Mesendoderm (in vitro differentiated cells): ENCODE results near the gene COL20A1.
"Not testable (repeated sequence)": the region's sequence is repeated elsewhere in the genome, so short reads cannot be mapped to it uniquely, and the experiment has no call there.

ENCODE experiments used
- DNase-seq: peaks from one replicate; pipeline ENCODE4 v3.0.0; 2013
- H2AK5ac ChIP-seq: 2 replicates; pipeline ENCODE4 v1.6.1; 2013; ENCODE audit warnings: low read length, inconsistent platforms
- H2BK120ac ChIP-seq: 2 replicates; pipeline ENCODE4 v1.6.1; 2013; ENCODE audit warnings: low read depth, mild to moderate bottlenecking, low read length, moderate library complexity, mixed read lengths
- H2BK15ac ChIP-seq: replicated peaks from 2 replicates; pipeline ENCODE4 v1.6.1; 2013; ENCODE audit warnings: low read depth, mild to moderate bottlenecking, moderate library complexity
- H2BK5ac ChIP-seq: 2 replicates; pipeline ENCODE4 v1.6.1; 2013; ENCODE audit warnings: low read length, inconsistent platforms
- H3K18ac ChIP-seq: 2 replicates; pipeline ENCODE4 v1.6.1; 2013; ENCODE audit warnings: mild to moderate bottlenecking, low read length, mixed read lengths
- H3K23ac ChIP-seq: one replicate; pipeline ENCODE4 v1.6.1; 2013; ENCODE audit warnings: low read length
- H3K27ac ChIP-seq: 2 replicates; pipeline ENCODE4 v1.5.1; 2013; ENCODE audit warnings: low read depth, mild to moderate bottlenecking, inconsistent platforms, low read length, moderate library complexity
- H3K27me3 ChIP-seq: 2 replicates; pipeline ENCODE4 v1.6.1; 2013; ENCODE audit warnings: low read length, control low read depth, mild to moderate bottlenecking, inconsistent platforms; ENCODE audit not compliant: insufficient read depth, poor library complexity
- H3K36me3 ChIP-seq: 2 replicates; pipeline ENCODE4 v1.6.1; 2013; ENCODE audit warnings: low read length, inconsistent platforms; ENCODE audit not compliant: control insufficient read depth, insufficient read depth
- H3K4ac ChIP-seq: one replicate; pipeline ENCODE4 v1.6.1; 2013; ENCODE audit warnings: low read depth, mild to moderate bottlenecking, low read length, moderate library complexity
- H3K4me1 ChIP-seq: 2 replicates; pipeline ENCODE4 v1.6.1; 2013; ENCODE audit warnings: low read depth, low read length, inconsistent platforms; ENCODE audit not compliant: control insufficient read depth
- H3K4me2 ChIP-seq: 2 replicates; pipeline ENCODE4 v1.6.1; 2013; ENCODE audit warnings: low read length
- H3K4me3 ChIP-seq: 2 replicates; pipeline ENCODE4 v1.5.1; 2013; ENCODE audit warnings: mild to moderate bottlenecking, low read length
- H3K56ac ChIP-seq: one replicate; pipeline ENCODE4 v1.6.1; 2013; ENCODE audit warnings: low read length
- H3K79me1 ChIP-seq: 2 replicates; pipeline ENCODE4 v1.6.1; 2013; ENCODE audit warnings: low read length, inconsistent platforms
- H3K79me2 ChIP-seq: 2 replicates; pipeline ENCODE4 v1.6.1; 2013; ENCODE audit warnings: mild to moderate bottlenecking, low read length; ENCODE audit not compliant: control insufficient read depth, insufficient read depth
- H3K9ac ChIP-seq: 2 replicates; pipeline ENCODE4 v1.6.1; 2013; ENCODE audit warnings: low read length, inconsistent platforms
- H4K5ac ChIP-seq: one replicate; pipeline ENCODE4 v1.6.1; 2013; ENCODE audit warnings: low read length
- H4K8ac ChIP-seq: one replicate; pipeline ENCODE4 v1.6.1; 2013; ENCODE audit warnings: low read depth, mild to moderate bottlenecking, control low read depth, low read length, moderate library complexity
- WGBS: extraction: QIAGEN DNeasy Blood & Tissue Kit; methylation state at CpG from one replicate; pipeline ENCODE4 v1.1.7; 2013; ENCODE audit warnings: low lambda C conversion rate, missing lambda C conversion rate; ENCODE audit not compliant: insufficient coverage; ENCODE audit errors: extremely low coverage; 5-methylcytosine and 5-hydroxymethylcytosine counted together

The COL20A1 gene

GRCh38 chr20:63333241-63333836, 40.4 kb downstream of the COL20A1 start:
- Histone ChIP-seq H3K9ac (no peak overlapping the region), H2BK5ac (no peak overlapping the region), H3K4me2 (no peak overlapping the region), H3K56ac (no peak overlapping the region), H2BK120ac (no peak overlapping the region), H4K8ac (no peak overlapping the region), H4K5ac (no peak overlapping the region), H3K4ac (no peak overlapping the region), H3K27ac (no peak overlapping the region), H3K79me1 (no peaks in the 10 kb centered on the region), H3K18ac (no peak overlapping the region), H3K23ac (no peak overlapping the region), H3K79me2 (no peaks in the 10 kb centered on the region), H2BK15ac (no peak overlapping the region), H2AK5ac (no peak overlapping the region), H3K4me1 (no peaks in the 10 kb centered on the region), H3K4me3 (no peak overlapping the region), H3K27me3 (no peaks in the 10 kb centered on the region), H3K36me3 (no peaks in the 10 kb centered on the region)
- DNase-seq: no peak
- WGBS: no CpG with 5 or more reads among the region's 19 CpGs

GRCh38 chr20:63334356-63334755, 41.4 kb downstream of the COL20A1 start:
- Histone ChIP-seq H4K8ac (no peak overlapping the region), H2BK120ac (no peak overlapping the region), H3K23ac (no peak overlapping the region), H3K18ac (no peak overlapping the region), H3K9ac (no peak overlapping the region), H3K79me2 (no peaks in the 10 kb centered on the region), H2BK15ac (no peak overlapping the region), H2BK5ac (no peak overlapping the region), H3K56ac (no peak overlapping the region), H3K4me3 (no peak overlapping the region), H2AK5ac (no peak overlapping the region), H3K36me3 (no peaks in the 10 kb centered on the region), H3K79me1 (no peaks in the 10 kb centered on the region), H4K5ac (no peak overlapping the region), H3K4me2 (no peak overlapping the region), H3K27ac (no peak overlapping the region), H3K4ac (no peak overlapping the region), H3K4me1 (no peaks in the 10 kb centered on the region), H3K27me3 (no peaks in the 10 kb centered on the region)
- no peak for DNase-seq
- WGBS: no CpG with 5 or more reads among the region's 8 CpGs

GRCh38 chr20:63335060-63335459, 42.1 kb downstream of the COL20A1 start:
- H3K27me3 ChIP-seq, H3K4ac ChIP-seq, H2BK5ac ChIP-seq, H3K4me3 ChIP-seq, H3K36me3 ChIP-seq, H4K5ac ChIP-seq, DNase-seq, H3K79me1 ChIP-seq, H3K27ac ChIP-seq, H3K23ac ChIP-seq, H2BK15ac ChIP-seq, H3K9ac ChIP-seq, H2AK5ac ChIP-seq, H3K4me2 ChIP-seq, H4K8ac ChIP-seq, H3K79me2 ChIP-seq, H2BK120ac ChIP-seq, H3K4me1 ChIP-seq, H3K56ac ChIP-seq, H3K18ac ChIP-seq: not testable (repeated sequence)
- WGBS: no CpG with 5 or more reads among the region's 9 CpGs

GRCh38 chr20:63335711-63336110, 42.7 kb downstream of the COL20A1 start:
- Histone ChIP-seq H3K79me2 (no peaks in the 10 kb centered on the region), H2AK5ac (no peak overlapping the region), H3K4me3 (no peak overlapping the region), H3K18ac (no peak overlapping the region), H3K56ac (no peak overlapping the region), H2BK120ac (no peak overlapping the region), H3K27me3 (no peaks in the 10 kb centered on the region), H4K5ac (no peak overlapping the region), H2BK15ac (no peak overlapping the region), H3K79me1 (no peaks in the 10 kb centered on the region), H3K9ac (no peak overlapping the region), H3K4me2 (no peak overlapping the region), H4K8ac (no peak overlapping the region), H3K27ac (no peak overlapping the region), H3K36me3 (no peaks in the 10 kb centered on the region), H3K4me1 (no peaks in the 10 kb centered on the region), H2BK5ac (no peak overlapping the region), H3K23ac (no peak overlapping the region), H3K4ac (no peak overlapping the region)
- no peak for DNase-seq
- no CpG with 5 or more reads among the region's 9 CpGs for WGBS

- Histone ChIP-seq H3K4ac (no peak overlapping the region), H2BK120ac (no peak overlapping the region), H3K4me1 (no peaks in the 10 kb centered on the region), H2BK5ac (no peak overlapping the region), H3K18ac (no peak overlapping the region), H3K23ac (no peak overlapping the region), H3K27ac (no peak overlapping the region), H3K9ac (no peak overlapping the region), H2BK15ac (no peak overlapping the region), H4K5ac (no peak overlapping the region), H3K4me2 (no peak overlapping the region), H3K27me3 (no peaks in the 10 kb centered on the region), H4K8ac (no peak overlapping the region), H3K79me2 (no peaks in the 10 kb centered on the region), H3K56ac (no peak overlapping the region), H3K4me3 (no peak overlapping the region), H3K36me3 (no peaks in the 10 kb centered on the region), H3K79me1 (no peaks in the 10 kb centered on the region), H2AK5ac (no peak overlapping the region)
- WGBS: no CpG with 5 or more reads among the region's 29 CpGs
- no peak for DNase-seq
Observed at GRCh38 chr20:63336232-63336752, 43.3 kb downstream of the COL20A1 start.
